ENCODE measurements around the gene CSNK2A2.

Gene CSNK2A2

GRCh38 chr16:58148526-58148925 lies 49.4 kb downstream of the CSNK2A2 start:
- no peaks in the 10 kb centered on the region for H3K9me2 ChIP-seq (replicated peaks; ENCODE audit: insufficient read depth, low read length)
- no peaks in the 10 kb centered on the region for H3F3A ChIP-seq (ENCODE audit: insufficient read depth, low read length)
- H3K36me3 ChIP-seq (replicated peaks; ENCODE audit: insufficient read depth, low read length), result no peaks in the 10 kb centered on the region
- no peaks in the 10 kb centered on the region for H3K9me3 ChIP-seq (replicated peaks; ENCODE audit: insufficient read depth, low read length)
- H3K4me1 ChIP-seq (ENCODE audit: low read length), result no peaks in the 10 kb centered on the region
- H3K79me2 ChIP-seq (ENCODE audit: low read length), result no peaks in the 10 kb centered on the region
- no peak overlapping the region for H3K9ac ChIP-seq (ENCODE audit: low read length)
- no peak overlapping the region for H3K4me3 ChIP-seq (ENCODE audit: low read length)
- TF ChIP-seq EZH2phosphoT487 (IDR thresholded peaks at IDR 0.05; ENCODE audit: low read length) (no peak), CTCF (IDR thresholded peaks at IDR 0.05; ENCODE audit: low read length) (no peak), EZH2 (optimal IDR thresholded peaks at IDR 0.05; ENCODE audit: low read depth, low read length) (no peak)
- DNase-seq, result no peak
- no peaks in the 10 kb centered on the region for H3K27me3 ChIP-seq (replicated peaks; ENCODE audit: insufficient read depth, low read length)
- no peaks in the 10 kb centered on the region for H4K20me1 ChIP-seq (ENCODE audit: insufficient read depth, low read length)
- no peak overlapping the region for H3K4me2 ChIP-seq (ENCODE audit: low read depth, low read length)
- H3K27ac ChIP-seq (ENCODE audit: low read length), result no peak overlapping the region
- no peak overlapping the region for H2AFZ ChIP-seq (ENCODE audit: low read length)

GRCh38 chr16:58148099-58148498 lies 49.8 kb downstream of the CSNK2A2 start:
- H3K9me3 ChIP-seq (replicated peaks; ENCODE audit: insufficient read depth, low read length), result no peaks in the 10 kb centered on the region
- no peak overlapping the region for H3K4me3 ChIP-seq (ENCODE audit: low read length)
- no peaks in the 10 kb centered on the region for H3K36me3 ChIP-seq (replicated peaks; ENCODE audit: insufficient read depth, low read length)
- H3F3A ChIP-seq (ENCODE audit: insufficient read depth, low read length), result no peaks in the 10 kb centered on the region
- no peaks in the 10 kb centered on the region for H3K4me1 ChIP-seq (ENCODE audit: low read length)
- no peak for TF ChIP-seq EZH2phosphoT487 (IDR thresholded peaks at IDR 0.05; ENCODE audit: low read length)
- TF ChIP-seq EZH2 (optimal IDR thresholded peaks at IDR 0.05; ENCODE audit: low read depth, low read length), result no peak
- no peak for TF ChIP-seq CTCF (IDR thresholded peaks at IDR 0.05; ENCODE audit: low read length)
- no peak overlapping the region for H2AFZ ChIP-seq (ENCODE audit: low read length)
- H3K9ac ChIP-seq (ENCODE audit: low read length), result no peak overlapping the region
- H4K20me1 ChIP-seq (ENCODE audit: insufficient read depth, low read length), result no peaks in the 10 kb centered on the region
- H3K27ac ChIP-seq (ENCODE audit: low read length), result no peak overlapping the region
- no peak overlapping the region for H3K4me2 ChIP-seq (ENCODE audit: low read depth, low read length)
- DNase-seq, result no peak
- no peaks in the 10 kb centered on the region for H3K27me3 ChIP-seq (replicated peaks; ENCODE audit: insufficient read depth, low read length)
- H3K79me2 ChIP-seq (ENCODE audit: low read length), result no peaks in the 10 kb centered on the region
- H3K9me2 ChIP-seq (replicated peaks; ENCODE audit: insufficient read depth, low read length), result no peaks in the 10 kb centered on the region

GRCh38 chr16:58138852-58139251 lies 59.1 kb downstream of the CSNK2A2 start:
- Histone ChIP-seq H3K4me3 (ENCODE audit: low read length) (no peak overlapping the region), H3K9ac (ENCODE audit: low read length) (no peak overlapping the region), H2AFZ (ENCODE audit: low read length) (no peak overlapping the region), H3K9me2 (replicated peaks; ENCODE audit: insufficient read depth, low read length) (no peaks in the 10 kb centered on the region), H3K79me2 (ENCODE audit: low read length) (no peaks in the 10 kb centered on the region), H3K4me1 (ENCODE audit: low read length) (no peaks in the 10 kb centered on the region), H4K20me1 (ENCODE audit: insufficient read depth, low read length) (no peaks in the 10 kb centered on the region), H3K27ac (ENCODE audit: low read length) (no peak overlapping the region), H3K9me3 (replicated peaks; ENCODE audit: insufficient read depth, low read length) (no peaks in the 10 kb centered on the region), H3K4me2 (ENCODE audit: low read depth, low read length) (no peak overlapping the region), H3K36me3 (replicated peaks; ENCODE audit: insufficient read depth, low read length) (no peaks in the 10 kb centered on the region), H3F3A (ENCODE audit: insufficient read depth, low read length) (no peaks in the 10 kb centered on the region), H3K27me3 (replicated peaks; ENCODE audit: insufficient read depth, low read length) (no peaks in the 10 kb centered on the region)
- TF ChIP-seq EZH2 (optimal IDR thresholded peaks at IDR 0.05; ENCODE audit: low read depth, low read length) (no peak), EZH2phosphoT487 (IDR thresholded peaks at IDR 0.05; ENCODE audit: low read length) (no peak), CTCF (IDR thresholded peaks at IDR 0.05; ENCODE audit: low read length) (no peak)
- no peak for DNase-seq

Measured in MM.1S (cell line).